Stimulated activated CD4-positive, alpha-beta T cell treated with anti-CD3 and anti-CD28 coated beads, TNF-alpha, amount 100 ng/mL, for 24 hours (primary cell): Measurements from ENCODE around the gene PRR23E.

Experiments
- DNase-seq, 3 experiments: peaks; one replicate each; pipeline ENCODE4 v3.0.0-alpha.2; 2020; ENCODE audit warnings: low read depth in 3 of 3

Gene PRR23E

DNA sequence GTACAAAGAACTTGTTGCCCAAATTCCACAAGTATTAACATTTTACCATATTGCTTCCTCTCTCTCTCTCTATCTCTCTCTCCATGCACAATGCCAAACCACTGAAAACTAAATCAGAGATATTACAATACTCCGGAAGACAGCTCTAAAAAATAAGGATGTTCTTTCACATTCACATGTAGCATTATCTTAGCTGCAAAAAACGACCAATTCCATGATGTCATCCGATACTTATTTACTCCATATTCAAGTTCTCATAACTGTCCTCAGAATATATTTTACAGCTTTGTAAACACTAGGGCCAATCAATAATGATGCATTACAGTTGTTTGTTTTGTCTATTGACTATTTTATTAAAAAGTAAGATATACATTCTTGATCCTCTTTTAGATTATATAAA, 7.7 kb upstream of the PRR23E start:
- DNase-seq, result no peak

DNA sequence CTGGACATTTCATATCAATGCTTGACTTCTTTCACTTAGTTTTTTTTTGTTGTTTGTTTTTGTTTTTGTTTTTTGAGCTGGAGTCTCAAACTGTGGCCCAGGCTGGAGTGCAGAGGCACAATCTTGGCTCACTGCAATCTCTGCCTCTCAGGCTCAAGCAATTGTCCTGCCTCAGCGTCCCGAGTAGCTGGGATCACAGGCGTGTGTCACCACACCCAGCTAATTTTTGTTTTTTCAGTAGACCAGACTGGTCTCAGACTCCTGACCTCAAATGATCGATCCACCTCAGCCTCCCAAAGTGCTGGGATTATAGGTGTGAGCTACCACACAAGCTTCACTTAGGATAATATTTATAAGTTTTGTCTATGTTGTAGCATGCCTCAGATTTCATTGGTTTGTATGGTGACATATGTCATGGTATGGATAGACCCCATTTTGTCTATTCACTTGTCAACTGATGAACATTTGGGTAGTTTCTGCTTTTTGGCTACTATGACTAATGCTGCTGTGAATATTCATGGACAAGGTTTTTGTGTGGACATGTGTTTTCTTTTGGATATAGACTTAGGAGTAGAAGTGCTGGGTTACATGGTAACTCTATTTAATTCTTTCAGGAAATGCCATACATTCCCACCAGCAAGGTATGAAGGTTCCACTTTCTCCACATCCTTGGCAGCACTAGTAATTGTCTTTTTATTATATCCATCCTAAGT, 6.8 kb upstream of the PRR23E start:
- no peak for DNase-seq

- no peak for DNase-seq
Measured at GRCh38 chr3:127187316-127187715, 5.6 kb upstream of the PRR23E start.

DNA sequence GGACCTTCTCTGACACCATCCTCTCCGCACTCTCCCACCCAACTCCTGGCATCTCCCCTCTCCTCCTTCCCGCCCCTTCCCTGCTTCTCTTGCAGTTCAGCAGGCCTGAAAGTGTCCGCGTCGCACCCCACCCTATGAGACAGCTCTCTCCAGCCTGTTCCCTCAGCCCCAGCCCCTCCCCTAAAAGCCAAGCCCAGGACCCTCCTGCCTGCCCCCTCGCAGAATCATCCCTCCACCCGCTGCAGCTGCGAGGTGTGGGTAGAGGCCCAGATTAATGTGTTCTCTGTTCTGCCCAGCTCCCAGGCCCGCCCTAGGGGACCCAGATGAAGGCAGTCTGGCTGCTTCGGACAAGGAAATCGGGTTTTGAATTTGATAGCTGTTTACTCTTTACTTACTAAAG, 410 bp downstream of the PRR23E start:
- DNase-seq, result no peak

- no peak for DNase-seq
Measured at GRCh38 chr3:127193775-127194174, 844 bp downstream of the PRR23E start.

- DNase-seq, result no peak
Measured at GRCh38 chr3:127194601-127195187, 1.8 kb downstream of the PRR23E start.

DNA sequence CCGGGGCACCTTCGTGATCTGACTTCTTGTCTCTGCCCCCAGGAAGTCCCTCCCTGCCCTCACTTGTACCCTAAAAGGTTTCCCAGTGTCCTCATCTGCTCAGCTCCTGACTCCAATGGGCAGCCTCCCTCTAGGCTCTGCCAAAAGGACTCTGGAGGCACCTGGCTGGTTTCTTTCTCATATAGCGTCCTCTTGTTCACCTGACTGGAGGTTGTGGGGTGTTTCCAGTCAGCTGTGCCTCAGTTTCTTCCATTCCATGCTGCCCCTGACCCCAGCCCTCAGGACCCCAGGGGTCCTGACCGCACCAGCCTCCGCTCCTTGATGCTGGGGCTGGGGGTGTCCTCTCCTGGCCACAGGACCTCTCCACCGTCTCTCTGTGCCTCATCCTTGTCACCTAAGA, 2.5 kb downstream of the PRR23E start:
- DNase-seq, result no peak

GRCh38 chr3:127196002-127196401, 3.1 kb downstream of the PRR23E start:
- DNase-seq, result no peak

DNA sequence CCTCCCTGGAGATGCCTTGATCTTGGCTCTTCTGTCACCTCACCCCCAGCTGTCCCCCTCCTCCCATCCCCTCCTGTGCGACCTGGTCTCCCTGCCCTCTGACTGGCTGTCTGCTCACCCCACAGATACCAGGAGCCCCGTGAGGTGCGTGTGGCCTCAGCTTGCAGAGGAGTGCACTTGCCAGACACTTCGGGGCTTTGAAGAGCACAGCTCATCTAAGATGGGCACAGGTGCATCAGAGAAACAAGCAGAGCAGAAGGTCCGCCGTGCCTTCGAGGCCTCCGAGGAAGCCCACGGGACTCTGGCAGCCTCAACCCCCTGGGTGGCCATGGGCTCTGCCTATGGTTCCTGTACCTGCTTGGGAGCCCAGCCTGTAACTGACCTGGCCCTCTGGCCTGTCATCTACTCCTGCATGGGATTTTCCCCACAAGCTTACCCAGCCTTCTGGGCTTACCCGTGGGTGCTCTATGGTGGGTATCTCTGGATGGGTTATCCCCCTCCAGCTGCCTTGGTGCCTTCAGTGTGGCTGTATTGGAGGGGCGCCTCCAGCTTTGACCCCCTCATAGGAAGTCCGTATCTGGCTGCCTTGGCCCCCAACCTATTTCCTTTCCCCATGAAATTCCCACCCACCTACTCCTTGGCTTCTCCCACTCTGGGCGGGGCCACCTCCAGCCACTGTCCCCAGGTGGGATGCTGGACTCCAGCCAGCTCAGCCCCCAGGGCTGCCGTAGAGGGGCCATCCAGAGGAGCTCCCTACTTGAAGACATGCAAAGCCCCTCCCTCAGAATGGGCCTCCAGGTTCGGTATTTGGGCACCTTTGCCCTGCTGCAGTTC, 3.8 kb downstream of the PRR23E start:
- no peak for DNase-seq

DNA sequence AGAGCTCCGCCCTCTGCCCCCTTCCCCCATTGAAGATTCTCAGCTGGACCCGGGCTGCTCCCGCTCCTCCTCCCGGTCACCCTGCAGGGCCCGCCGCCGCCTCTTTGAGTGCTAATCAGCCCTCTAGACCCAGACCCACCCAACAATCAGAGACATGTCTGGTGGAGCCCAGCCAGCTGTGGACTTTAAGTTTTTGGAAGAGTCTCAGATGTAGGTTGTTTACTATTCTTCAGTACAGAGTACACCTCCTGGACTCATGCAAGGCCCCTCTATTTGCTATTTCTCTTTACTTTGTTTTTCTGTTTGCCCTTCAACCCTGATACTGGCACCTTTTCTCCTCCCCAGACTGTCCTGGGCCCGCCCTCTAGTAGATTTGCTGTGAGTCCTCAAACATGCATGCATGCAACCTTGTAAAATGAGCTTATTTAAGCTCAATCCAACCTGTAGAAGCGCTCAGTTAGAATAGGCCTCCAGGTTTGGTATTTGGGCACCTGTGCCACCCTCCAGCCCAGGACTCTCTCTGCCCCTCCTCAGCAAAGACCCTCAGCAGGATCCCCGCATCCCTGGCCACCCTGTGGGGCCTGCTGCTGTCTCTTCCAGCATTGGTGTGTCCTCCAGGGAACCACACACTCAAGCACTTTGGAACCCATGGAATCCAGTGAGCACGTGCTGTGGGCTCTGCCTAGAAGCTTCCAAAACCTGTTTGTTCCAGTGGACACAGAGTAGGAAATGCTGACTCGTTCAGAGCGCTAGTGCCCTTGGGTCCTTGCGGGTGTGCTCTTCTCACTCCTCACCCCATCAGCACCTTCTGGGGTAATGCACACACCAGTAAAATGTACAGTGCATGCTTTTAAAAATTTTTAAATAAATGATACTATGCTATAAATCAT, 4.6 kb downstream of the PRR23E start:
- DNase-seq, result no peak

DNA sequence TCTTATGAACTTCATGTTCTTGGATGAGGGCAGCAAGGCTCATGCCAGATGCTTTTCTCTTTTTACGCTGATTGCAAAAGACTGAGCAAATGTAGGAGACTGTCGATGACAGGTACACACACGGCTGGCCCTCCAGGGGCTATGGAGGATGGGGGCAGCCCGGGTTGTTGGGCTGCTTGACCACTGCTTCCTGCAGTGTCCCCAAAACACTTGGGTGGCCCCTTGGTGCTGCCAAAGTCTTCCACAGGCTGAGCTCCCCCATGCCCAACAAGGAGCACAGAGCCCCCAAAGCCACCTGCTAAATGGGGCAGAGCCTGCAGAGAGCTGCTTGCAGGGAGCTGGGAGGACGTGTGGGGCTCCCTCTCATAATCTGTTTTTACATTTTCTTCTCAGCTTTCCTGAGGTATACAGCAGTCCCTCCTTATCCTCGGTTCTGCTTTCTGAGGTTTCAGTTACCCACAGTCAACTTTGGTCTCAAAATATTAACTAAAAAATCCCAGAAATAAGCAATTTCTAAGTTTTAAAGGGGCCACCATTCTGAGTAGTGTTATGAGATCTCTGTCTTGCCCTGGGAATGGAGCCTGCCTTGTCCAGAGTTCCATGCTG, 7.3 kb downstream of the PRR23E start:
- DNase-seq, result no peak

- DNase-seq, result no peak
Measured at GRCh38 chr3:127203024-127203423, 10.1 kb downstream of the PRR23E start.

GRCh38 chr3:127204841-127205582, 12.1 kb downstream of the PRR23E start:
- DNase-seq, result no peak

- DNase-seq, result no peak
Measured at GRCh38 chr3:127206154-127206553, 13.2 kb downstream of the PRR23E start.

DNA sequence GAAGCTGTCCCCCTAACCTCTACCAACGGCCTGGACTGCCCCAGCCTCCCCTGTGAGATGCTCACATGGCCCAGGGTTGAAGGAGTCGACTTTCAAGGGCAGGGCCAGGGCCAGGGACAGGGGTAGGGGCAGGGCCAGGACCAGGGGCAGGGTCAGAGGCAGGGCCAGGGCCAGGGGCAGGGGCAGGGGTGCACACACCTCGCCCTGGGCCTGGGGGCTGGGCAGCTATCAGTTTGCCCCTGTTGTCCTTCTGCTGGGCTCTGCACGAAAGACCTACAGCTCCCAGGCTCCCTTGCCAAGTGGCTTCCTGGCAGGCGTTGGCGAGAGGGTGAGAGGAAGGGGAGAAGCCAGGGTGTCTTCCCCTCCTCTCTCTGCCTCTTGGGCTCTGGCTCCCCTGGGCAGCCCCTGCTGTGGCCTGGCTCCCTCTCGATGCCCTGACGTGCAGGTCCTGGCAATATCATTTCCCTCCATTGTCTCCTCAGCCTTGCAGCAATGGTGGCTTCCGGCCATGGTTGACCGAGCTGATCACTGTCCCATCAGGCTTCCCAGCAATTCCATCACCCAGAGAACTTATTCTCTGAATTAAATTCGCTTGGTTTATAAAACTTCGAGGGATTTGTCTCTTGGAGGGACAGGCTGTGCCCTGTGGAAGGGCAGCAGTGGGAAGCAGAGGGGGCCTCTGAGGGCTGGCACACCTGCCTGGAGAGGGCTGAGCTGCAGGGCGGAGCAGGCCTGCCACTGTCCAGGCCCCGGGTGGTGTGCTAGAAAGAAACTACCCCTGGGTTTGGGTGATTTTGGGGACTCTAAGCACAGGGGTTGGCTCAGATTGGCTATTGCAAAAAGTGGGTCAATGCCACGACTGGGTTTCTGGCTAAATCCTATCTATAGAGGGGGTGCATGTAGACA, 13.9 kb downstream of the PRR23E start:
- no peak for DNase-seq

DNA sequence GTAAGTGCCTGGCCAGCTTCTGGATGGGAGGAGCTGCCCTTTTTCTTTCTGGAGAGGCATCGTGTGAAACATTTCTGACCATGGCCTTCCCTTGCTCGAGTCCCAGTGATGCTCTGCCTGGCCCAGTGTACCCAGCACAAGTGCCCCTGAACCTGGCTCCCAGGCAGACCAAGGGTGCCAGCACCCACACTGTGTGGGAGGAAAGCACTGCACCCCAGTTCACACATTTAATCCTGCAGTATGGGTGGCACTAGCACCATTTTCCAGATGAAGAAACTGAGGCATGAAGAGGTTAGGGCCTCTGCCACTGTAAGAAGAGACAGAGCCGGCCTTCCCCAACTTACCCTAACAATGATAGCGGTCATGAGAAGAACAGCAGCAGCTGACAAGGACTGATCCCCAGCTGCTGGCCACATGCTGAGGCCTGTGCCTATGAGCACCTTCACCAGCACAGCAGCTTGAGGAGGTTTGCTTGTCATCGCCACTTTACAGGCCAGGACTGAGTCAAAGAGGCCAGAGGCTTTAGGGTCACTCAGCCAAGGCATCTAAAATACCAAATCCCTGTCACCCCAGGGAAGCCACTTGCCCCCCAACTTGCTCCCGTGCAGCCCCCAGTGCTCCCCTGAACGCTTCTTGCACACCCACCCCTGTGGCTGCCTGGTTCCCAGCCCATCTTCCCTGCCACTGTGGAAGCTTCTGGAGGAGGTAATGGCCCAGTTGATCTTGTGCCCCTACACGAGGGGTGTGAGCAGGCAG, 15.0 kb downstream of the PRR23E start:
- DNase-seq, result no peak

- no peak for DNase-seq
Measured at GRCh38 chr3:127208483-127209100, 15.7 kb downstream of the PRR23E start.

DNA sequence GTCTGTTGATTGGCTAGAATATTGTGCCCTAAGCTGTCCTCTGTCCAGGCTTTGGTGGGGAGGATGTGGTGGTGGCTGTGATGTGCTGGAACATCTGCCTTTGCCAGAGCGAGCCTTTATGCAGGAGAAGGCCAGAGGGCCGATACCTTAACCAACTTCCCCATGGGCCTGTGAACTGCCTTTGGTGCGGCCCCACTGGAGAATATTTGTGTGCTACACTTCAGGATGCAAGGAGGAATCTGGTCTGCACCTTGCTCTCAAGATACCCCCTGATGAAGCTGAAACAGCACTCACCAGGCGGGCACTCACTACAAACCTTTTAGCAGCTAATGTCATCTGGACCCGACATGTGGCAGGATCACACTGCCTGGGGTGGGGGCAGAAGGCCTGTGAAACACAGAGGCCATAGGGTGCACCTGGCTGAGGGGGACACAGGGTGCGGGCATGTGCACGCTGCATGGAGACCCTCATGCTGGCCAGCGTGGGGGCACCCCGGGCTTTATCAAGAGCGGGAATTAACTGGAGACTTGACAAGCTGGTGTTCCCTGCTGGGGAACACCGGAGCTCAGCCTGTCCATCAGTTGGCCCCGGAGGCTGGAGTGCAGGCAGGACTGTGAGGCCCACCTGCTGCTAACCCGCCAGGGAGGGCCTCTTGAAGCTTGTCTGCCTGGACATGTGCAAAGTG, 16.4 kb downstream of the PRR23E start:
- no peak for DNase-seq
